DMS153 treated with DMSO at 0.1 percent for 48 hours (cell line): ENCODE measurements around the gene PAPLN.
A peak's percentile ranks its signal among the peaks of the same experiment; 100 is the strongest.

Source experiments
- DNase-seq: peaks from one replicate; lab custom pipeline; 2025; ENCODE audit not compliant: unreplicated experiment; lab: John Stamatoyannopoulos, UW

The PAPLN gene

DNA sequence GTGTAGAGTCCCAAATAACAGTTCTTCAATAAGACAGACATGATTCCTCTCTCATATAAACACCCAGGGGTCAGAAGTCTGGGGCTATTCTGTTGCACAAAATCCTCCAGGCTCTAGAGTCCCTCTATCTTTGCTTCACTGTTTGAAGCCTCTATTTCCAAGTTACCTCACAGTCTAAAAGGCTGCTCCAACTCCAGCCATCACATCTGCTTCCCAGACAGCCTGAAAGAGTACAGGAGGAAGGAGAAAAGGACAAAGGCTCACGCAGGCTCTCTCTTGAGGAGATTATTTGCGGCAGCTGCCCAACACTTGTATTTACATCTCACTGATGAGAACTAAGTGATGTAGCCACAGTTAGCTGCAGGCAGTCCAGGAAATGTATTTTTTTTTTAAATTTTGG is 6.4 kb downstream of the PAPLN start:
- DNase-seq, result no peak

GRCh38 chr14:73244541-73245290 is 7.4 kb downstream of the PAPLN start:
- DNase-seq, result no peak

DNA sequence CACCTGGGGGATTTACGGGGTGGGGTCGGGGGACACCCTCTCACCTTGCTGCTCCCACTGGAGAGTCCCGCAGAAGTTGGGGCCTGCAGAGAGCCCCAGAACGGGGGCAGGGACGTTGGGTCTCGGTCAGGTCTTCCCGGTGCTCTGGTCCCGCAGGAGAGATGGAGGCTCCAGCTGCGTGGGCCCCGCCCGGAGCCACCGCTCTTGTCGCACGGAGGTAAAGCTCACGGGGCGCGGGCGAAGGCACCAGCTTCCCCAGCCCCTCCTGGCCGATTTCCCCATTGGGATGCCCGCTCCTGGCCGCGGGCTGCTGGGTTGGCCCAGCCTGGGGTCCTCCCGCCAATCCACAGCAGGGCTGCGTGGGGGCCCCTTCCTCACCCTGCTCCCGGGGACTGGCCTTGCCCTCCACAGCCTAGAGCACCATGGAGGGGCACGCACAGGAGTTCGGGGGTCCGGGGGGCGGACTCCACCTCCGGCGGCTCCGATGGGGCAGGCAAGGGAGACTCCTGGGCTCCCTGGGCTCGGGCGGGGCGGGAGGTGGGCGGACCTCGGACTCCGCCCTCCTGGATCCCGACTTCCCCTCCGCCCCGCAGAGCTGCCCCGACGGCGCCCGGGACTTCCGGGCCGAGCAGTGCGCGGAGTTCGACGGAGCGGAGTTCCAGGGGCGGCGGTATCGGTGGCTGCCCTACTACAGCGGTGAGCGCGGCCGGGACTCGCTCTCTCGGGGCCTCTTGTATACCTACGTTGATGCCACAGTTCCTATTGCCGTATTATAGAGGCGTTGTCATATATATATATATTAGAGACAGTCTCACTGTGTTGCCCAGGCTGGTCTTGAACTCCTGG is 8.4 kb downstream of the PAPLN start:
- DNase-seq, result no peak

DNA sequence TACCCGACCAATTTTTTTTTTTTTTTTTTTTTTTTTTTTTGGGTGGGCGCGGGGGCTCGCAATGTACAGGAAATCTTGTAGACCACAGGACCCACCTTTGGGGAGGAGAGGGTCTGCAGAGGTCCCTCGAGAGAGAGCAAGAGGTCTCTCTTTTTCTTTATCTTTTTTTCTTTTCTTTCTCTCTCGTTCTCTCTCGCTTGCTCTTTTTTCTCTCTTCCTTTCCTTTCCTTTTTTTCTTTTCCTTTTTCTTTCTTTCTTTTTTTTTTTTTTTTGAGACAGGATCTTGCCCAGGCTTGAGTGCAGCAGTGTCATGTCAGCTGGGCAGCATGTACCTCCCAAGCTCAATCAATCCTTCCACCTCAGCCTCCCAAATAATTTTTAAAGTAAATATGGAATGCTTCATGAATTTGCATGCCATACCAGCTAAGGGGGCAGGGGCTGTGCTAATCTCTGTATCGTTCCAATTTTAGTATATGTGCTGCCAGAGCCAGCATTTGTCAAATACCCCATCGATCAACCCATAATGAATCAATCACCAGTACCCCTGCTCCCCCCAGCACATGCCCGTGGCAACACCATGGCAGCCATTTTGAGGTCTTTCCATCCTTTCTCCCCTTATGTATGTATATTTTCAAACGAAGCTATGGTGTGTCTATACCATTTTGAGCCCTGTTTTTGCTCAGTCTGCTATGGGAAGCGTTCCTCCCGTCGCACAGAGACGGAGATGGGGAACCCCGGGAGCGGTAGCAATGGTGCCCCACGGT is 9.3 kb downstream of the PAPLN start:
- no peak for DNase-seq

GRCh38 chr14:73248108-73248868 is 11.0 kb downstream of the PAPLN start:
- no peak for DNase-seq

DNA sequence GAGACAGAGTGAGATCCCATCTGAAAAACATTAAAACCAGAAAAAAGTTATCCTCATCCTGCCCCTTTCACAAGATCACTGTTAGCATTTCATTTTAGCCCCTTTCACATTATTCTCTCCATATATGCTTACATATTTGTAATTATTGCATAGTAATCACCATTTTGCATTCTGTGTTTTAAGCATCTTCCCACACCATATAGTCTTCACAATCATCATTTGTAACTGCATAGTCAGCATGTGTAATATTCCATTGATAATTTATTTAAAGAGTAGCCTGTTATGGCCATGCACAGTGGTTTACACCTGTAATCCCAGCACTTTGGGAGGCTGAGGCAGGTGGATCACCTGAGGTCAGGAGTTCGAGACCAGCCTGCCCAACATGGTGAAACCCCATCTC is 11.8 kb downstream of the PAPLN start:
- DNase-seq, result no peak

DNA sequence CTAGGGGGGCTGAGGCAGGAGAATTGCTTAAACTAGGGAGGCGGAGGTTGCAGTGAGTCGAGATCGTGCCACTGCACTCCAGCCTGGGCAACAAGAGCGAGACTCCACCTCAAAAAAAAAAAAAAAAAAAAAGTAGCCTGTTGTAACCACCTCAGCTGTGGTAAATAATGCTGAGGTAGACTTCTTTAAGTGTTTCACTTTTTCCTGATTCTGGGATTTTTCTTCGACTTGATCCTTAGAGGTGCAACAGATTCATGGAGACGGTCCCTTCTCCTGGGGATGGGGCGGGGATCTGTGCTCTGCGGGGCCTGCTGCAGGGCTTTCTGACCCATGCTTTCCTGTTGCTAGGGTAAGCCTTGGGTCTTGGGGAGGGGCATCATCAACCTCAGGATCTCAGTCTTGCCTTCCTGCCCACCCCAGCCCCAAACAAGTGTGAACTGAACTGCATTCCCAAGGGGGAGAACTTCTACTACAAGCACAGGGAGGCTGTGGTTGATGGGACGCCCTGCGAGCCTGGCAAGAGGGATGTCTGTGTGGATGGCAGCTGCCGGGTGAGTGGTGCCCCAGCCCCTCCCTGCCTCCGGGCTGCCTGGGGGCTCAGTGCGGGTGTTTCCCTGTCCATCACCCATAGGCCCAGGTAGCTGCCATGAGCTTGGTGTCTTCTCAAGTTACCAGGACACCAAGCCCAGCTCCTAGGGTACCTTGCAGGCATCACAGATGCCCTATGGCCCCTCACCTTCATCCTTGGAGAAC is 12.4 kb downstream of the PAPLN start:
- no peak for DNase-seq

- DNase-seq, result no peak
Measured at GRCh38 chr14:73250317-73250713, 13.0 kb downstream of the PAPLN start.

DNA sequence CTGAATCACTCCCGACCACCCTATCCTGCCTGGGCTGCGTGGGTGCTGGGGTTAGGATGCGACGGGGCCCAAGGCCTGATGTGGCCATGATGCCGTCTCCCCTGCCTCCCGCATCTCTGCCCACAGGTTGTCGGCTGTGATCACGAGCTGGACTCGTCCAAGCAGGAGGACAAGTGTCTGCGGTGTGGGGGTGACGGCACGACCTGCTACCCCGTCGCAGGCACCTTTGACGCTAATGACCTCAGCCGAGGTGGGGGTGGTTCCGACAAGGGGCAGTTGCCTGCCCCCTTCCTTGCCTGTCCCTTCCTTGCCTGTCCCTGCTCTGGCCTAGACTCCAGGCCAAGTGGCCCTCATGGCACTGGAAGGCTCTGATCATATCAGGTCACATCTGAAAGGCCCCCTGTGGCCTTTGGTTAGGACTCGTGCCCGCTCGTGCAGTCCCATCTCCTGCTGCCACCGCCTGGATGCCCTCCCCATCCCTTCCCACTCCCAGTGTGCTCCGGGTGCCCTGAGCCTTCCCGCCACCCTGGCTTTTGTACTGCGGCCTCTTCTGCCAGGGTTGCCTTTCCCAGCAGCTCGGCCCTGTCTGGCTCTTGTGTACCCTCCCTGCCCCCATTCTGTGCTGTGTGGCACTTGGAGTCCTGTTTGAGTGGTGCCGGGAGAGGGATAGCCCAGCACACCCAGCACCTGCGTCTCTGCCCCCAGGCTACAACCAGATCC is 13.6 kb downstream of the PAPLN start:
- DNase-seq, result peak; percentile 28

- DNase-seq, result no peak
Measured at GRCh38 chr14:73251516-73252215, 14.4 kb downstream of the PAPLN start.

DNA sequence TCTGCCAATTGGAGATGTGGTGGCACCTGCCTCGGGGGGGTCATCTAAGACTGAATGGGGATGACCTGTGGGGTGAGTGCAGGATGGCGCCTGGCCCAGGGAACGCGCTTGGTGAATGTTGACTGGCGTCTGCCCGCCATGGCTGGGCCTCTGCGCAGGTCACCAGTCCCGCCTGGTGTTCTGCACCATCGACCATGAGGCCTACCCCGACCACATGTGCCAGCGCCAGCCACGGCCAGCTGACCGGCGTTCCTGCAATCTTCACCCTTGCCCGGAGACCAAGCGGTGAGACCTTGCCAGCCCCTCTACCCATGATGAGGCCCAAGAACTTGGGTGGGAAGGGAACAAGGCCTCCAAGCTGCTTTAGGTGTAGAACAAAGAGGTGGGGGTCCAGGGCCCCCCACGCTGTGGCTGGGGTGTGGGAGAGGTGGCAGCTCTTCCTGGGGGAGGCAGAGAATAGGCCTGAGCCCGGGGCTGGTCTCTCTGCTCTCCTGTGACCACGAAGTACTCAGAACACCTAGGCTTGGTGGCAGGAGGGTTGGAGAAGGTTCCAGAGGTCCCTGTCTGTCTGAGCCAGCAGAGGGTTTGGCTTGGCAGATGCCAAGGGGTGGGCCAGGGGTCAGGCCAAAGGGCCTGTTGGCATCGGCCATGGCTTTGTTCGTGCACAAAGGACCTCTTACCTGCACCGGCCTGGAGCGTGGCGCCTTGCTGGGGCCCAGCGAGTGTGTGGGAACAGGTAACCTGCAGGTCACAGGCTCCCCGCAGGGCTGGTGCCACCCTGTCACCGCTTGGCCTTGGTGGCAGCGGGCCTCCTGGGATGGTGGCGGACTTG is 15.4 kb downstream of the PAPLN start:
- no peak for DNase-seq

DNA sequence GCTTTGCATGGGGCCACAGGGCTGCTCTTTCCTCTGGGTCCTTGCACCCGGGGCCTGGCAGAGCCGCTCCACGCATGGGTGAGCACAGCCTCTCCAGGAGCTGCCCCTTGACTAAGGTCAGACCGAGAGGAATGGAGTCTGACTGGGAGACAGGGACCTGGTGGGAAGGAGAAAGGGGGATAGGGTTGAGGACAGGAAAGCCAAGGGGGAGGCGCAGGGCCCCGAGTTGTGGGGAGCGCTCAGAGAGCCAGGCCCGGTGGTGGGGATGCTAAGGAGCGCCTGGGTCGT is 16.0 kb downstream of the PAPLN start:
- DNase-seq, result no peak

- DNase-seq, result no peak
Measured at GRCh38 chr14:73253721-73254120, 16.4 kb downstream of the PAPLN start.

DNA sequence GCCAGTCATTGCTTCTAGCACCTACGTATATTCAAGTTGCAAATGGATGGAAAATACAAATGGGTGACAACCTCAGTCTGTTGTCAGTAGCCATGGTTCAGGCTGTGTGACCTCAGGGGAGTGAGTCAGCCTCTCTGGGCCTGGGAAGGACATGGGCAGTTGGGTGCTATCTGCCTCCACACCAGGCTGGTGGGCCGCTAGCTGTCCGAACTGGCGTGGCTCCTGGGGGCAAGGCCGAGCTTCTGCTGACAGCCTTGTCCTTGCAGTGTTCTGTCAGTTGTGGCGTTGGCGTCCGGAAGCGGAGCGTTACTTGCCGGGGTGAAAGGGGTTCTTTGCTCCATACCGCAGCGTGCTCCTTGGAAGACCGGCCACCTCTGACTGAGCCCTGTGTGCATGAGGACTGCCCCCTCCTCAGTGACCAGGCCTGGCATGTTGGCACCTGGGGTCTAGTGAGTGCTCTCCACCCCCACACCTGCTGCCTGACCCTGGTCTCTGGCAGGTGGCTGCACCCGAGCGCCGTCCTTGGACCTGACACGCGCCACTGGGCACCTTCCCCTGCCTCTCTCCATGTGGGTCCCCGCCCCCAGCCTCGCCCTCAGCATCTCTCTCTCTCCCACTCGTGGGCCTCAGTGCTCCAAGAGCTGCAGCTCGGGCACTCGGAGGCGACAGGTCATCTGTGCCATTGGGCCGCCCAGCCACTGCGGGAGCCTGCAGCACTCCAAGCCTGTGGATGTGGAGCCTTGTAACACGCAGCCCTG is 17.1 kb downstream of the PAPLN start:
- no peak for DNase-seq

DNA sequence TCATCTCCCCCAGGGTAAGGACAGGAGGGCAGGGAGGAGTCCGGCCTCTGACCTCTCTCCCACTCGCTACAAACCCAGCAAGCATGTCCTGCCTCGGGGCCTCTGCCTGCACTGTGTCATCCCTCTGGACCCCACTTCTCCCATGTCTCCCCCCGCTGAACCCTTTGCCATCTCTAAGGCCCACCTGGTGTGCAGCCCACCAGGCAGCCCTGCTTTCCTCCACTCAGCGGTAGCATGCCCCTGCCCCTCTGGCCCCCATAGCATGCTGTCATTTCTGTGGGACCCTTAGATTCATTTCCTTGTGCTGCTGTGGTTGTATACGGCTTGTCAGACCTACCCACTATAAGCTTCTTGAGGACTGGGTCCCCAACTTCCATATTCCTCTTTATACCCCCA is 17.7 kb downstream of the PAPLN start:
- no peak for DNase-seq

GRCh38 chr14:73255693-73256225 is 18.5 kb downstream of the PAPLN start:
- no peak for DNase-seq

GRCh38 chr14:73258076-73258475 is 20.8 kb downstream of the PAPLN start:
- DNase-seq, result no peak
